GM12878 (cell line): ENCODE data around the gene AHCYL2. TPM values are rescaled to one million over a fixed set of nuclear protein-coding genes. Genes with fewer than 3 reads are reported as not detected.
A peak's percentile ranks its signal among the peaks of the same experiment; 100 is the strongest.

ENCODE experiments used
- ATAC-seq: fragments of 200-7000 bp; cut with Tn5 transposase; 3 replicates; pipeline ENCODE4 v1.9.1; 2020; ENCODE audit warnings: mild to moderate bottlenecking, moderate library complexity
- BruUV-seq: library from RNA; stranded (reverse); fragments of 400-500 nt; replicated peaks from 2 replicates; lab custom pipeline; 2021; lab: Mats Ljungman, UMichigan
- CTCF ChIA-PET: fragments of 300-600 bp; sonication (Branson Sonifier 250); formaldehyde crosslinking; extraction: SDS; loops from one replicate; lab custom pipeline; 2021; ENCODE audit warnings: inconsistent platforms; lab: Yijun Ruan, JAX
- POLR2A ChIA-PET: fragments of 350-600 bp; formaldehyde crosslinking; extraction: SDS; loops from one replicate; lab custom pipeline; 2021; ENCODE audit warnings: inconsistent platforms; lab: Charles Lee
- RAD21 ChIA-PET: fragments of 300-600 bp; sonication (Branson Sonifier 250); formaldehyde crosslinking; loops from one replicate; lab custom pipeline; 2023; ENCODE audit warnings: antibody characterized with exemption; ENCODE audit not compliant: unreplicated experiment; lab: Charles Lee
- SMC1A ChIA-PET: fragments of 300-600 bp; sonication (Branson Sonifier 250); formaldehyde crosslinking; loops from one replicate; lab custom pipeline; 2023; ENCODE audit not compliant: unreplicated experiment, uncharacterized antibody; lab: Charles Lee
- DNase-seq: peaks from one replicate; pipeline ENCODE4 v3.0.0-alpha.2; 2011; ENCODE audit warnings: low read depth, low spot score
- FAIRE-seq: peaks from 3 replicates; lab custom pipeline; 2011; peaks lifted over from hg19 to GRCh38; lab: Jason Lieb, UNC
- H2AFZ ChIP-seq: 2 replicates; pipeline ENCODE4 v1.6.0; 2011; ENCODE audit warnings: low read depth, low read length, control low read depth; ENCODE audit not compliant: control insufficient read depth
- H3K27ac ChIP-seq: 2 replicates; pipeline ENCODE4 v1.5.1; 2011; ENCODE audit warnings: control low read depth; ENCODE audit not compliant: control insufficient read depth, insufficient read depth
- H3K27me3 ChIP-seq, 2 experiments: replicated peaks in 1 of 2; 2 replicates each; pipeline versions ENCODE4 v1.6.0 to v1.6.1; 2011; ENCODE audit warnings: low read length in 1 of 2; ENCODE audit not compliant: control insufficient read depth in 2 of 2, insufficient read depth in 2 of 2
- H3K36me3 ChIP-seq, 2 experiments: 2 replicates each; pipeline ENCODE4 v1.5.1; 2011; ENCODE audit warnings: low read length in 1 of 2; ENCODE audit not compliant: control insufficient read depth in 2 of 2, insufficient read depth in 2 of 2
- H3K4me1 ChIP-seq: 2 replicates; pipeline ENCODE4 v1.6.1; 2011; ENCODE audit warnings: mild to moderate bottlenecking, low read length, moderate library complexity, mixed read lengths; ENCODE audit not compliant: control insufficient read depth, insufficient read depth
- H3K4me2 ChIP-seq: 2 replicates; pipeline ENCODE4 v1.6.0; 2011; ENCODE audit warnings: control low read depth; ENCODE audit not compliant: control insufficient read depth, insufficient read depth
- H3K4me3 ChIP-seq: fragments of 200-600 bp; sonication (generic); 2 replicates; pipeline ENCODE4 v1.5.1; 2016
- H3K79me2 ChIP-seq: 2 replicates; pipeline ENCODE4 v1.6.0; 2011; ENCODE audit warnings: low read length; ENCODE audit not compliant: control insufficient read depth, insufficient read depth
- H3K9ac ChIP-seq: 2 replicates; pipeline ENCODE4 v1.8.0; 2011; ENCODE audit warnings: low read length, control low read depth, mixed read lengths; ENCODE audit not compliant: control insufficient read depth, insufficient read depth
- H3K9me3 ChIP-seq: replicated peaks from 3 replicates; pipeline ENCODE4 v1.5.1; 2011; ENCODE audit warnings: mild to moderate bottlenecking, low read length; ENCODE audit not compliant: control insufficient read depth, insufficient read depth
- H4K20me1 ChIP-seq: 2 replicates; pipeline ENCODE4 v1.6.0; 2011; ENCODE audit not compliant: control insufficient read depth, insufficient read depth
- MEF2A ChIP-seq: IDR thresholded peaks from 2 replicates; pipeline ENCODE4 v1.6.1; 2011; ENCODE audit warnings: low read depth, mild to moderate bottlenecking, low read length, moderate library complexity; ENCODE audit not compliant: insufficient read depth
- WGBS: methylation state at CpG from one replicate; pipeline ENCODE4 v1.1.6; 2016; ENCODE audit warnings: low lambda C conversion rate; ENCODE audit not compliant: insufficient replicate concordance, insufficient coverage; ENCODE audit errors: missing lambda C conversion rate; 5-methylcytosine and 5-hydroxymethylcytosine counted together
- in situ Hi-C: fragments of 300-500 bp; cut with MboI; formaldehyde crosslinking; loops from 9 replicates; pipeline ENCODE4 v1.14.3; 2018; ENCODE audit warnings: mixed read lengths
- intact Hi-C: fragments of 100-400 bp; cut with micrococcal nuclease; formaldehyde crosslinking; loops from one replicate; pipeline ENCODE4 v1.14.2; 2022; ENCODE audit not compliant: unreplicated experiment
- polyA plus RNA-seq, 11 experiments: library from polyadenylated mRNA; depleted of rRNA in 4 of 11; unstranded in 6 of 11; stranded (reverse) in 5 of 11; fragments of >200 nt; fragmentation: Nextera tagmentation in 4 of 11; fragmentation: Illumina TruSeq in 1 of 11; extraction: Ambion mirVana in 4 of 11; extraction: Trizol in 1 of 11; gene quantifications; 1 replicate in 1 of 11; 2 replicates in 10 of 11; pipeline versions ENCODE4 v1.2.1 to v1.2.3, GENCODE V29; 2011 to 2016; ENCODE audit warnings: inconsistent platforms in 2 of 11, missing spikeins in 2 of 11, low read depth in 1 of 11
- total RNA-seq, 4 experiments: library from RNA; depleted of rRNA in 3 of 4; stranded (reverse); fragments of >200 nt in 3 of 4; fragmentation: Illumina TruSeq in 1 of 4; extraction: Trizol in 1 of 4; gene quantifications; 2 replicates each; pipeline versions ENCODE4 v1.2.1 to v1.2.3, GENCODE V29; 2013 to 2021
- TF ChIP-seq, protein P1 (sequence below): fragments of 450-650 bp; IDR thresholded peaks from 2 replicates; pipeline ENCODE4 v1.6.1; 2016; ENCODE audit warnings: mild to moderate bottlenecking

The AHCYL2 gene
- total and polyA plus RNA-seq, 10 of the 15 experiments (the other 5 are each of a cell fraction or from before 2014, with no cell fraction given), result 1.7 to 29.1 (median 5.4) TPM

DNA sequence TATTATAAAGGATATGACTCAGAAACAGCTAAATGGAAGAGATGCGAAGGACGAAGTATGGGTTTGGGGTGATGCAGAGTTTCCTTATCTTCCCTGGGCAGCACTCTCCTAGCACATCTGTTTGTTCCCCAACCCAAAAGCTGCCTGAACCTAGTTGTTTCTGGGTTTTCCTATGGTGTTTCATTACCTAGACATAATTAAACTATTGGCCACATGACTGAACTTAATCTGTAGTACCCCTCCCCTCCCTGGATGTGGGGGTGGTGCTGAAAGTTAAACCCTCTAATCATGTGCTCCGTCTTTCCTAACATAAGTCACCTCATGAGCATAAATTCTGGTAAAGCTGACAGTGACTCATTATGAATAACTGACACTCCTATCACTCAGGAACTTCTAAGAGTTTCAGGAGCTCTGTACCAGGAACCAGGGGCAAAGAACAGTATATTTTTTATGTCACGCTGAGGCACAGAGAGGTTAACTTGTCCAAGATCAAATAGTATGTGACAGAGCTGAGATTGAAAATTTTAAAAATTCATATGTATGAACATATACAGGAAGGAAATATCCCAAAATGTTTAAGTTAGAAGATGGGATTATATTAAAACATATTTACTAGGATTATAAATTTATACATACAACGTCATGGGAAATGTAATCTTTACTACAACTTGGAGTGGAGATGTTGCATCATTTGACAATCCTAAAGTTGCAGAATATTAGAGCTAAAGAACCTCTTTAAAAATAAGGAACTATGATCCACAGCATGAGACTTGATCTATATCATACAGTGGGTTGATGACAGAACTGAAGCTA is 214.2 kb downstream of the AHCYL2 start:
- DNase-seq, result no peak
- TF ChIP-seq, protein P1, sequence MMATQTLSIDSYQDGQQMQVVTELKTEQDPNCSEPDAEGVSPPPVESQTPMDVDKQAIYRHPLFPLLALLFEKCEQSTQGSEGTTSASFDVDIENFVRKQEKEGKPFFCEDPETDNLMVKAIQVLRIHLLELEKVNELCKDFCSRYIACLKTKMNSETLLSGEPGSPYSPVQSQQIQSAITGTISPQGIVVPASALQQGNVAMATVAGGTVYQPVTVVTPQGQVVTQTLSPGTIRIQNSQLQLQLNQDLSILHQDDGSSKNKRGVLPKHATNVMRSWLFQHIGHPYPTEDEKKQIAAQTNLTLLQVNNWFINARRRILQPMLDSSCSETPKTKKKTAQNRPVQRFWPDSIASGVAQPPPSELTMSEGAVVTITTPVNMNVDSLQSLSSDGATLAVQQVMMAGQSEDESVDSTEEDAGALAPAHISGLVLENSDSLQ, result 0 out of 2 replicates have a peak, but pooled peaks have one; percentile 6
- TF ChIP-seq MEF2A, result no peak
- TF ChIP-seq, all 136 proteins: peak for 1
- no TSS peak for BruUV-seq
- no peak overlapping the region for H3K4me3 ChIP-seq
- H3K27ac ChIP-seq, result no peak overlapping the region
- no peaks in the 10 kb centered on the region for H4K20me1 ChIP-seq
- no peak overlapping the region for H3K4me2 ChIP-seq
- no peaks in the 10 kb centered on the region for H3K4me1 ChIP-seq
- no peak overlapping the region for H2AFZ ChIP-seq
- ATAC-seq, result no peak
- no peak overlapping the region for H3K9ac ChIP-seq
- FAIRE-seq, result no peak
- H3K79me2 ChIP-seq, result no peaks in the 10 kb centered on the region
- WGBS, result 75% methylated on average over 5 of the region's 5 CpGs
- POLR2A ChIA-PET, result no interaction called here
- no peaks in the 10 kb centered on the region for H3K36me3 ChIP-seq
- RAD21 ChIA-PET, result interaction anchor here (0.8 to 2.5 kb wide), 5 partner anchors 50 to 276 kb away, joined by 3 to 12 read pairs (median 4); no protein-coding TSS in a partner anchor
- in situ Hi-C loops (no loop called here), intact Hi-C loops (no loop called here)
- CTCF ChIA-PET, result interaction anchor here (0.9 to 2.7 kb wide), 3 partner anchors 61 to 71 kb away, joined by 3 to 13 read pairs (median 7); no protein-coding TSS in a partner anchor
- SMC1A ChIA-PET, result interaction anchor here (0.6 to 1.8 kb wide), 4 partner anchors 32 to 71 kb away, joined by 3 to 7 read pairs (median 5); no protein-coding TSS in a partner anchor
- H3K27me3 ChIP-seq, result no peaks in the 10 kb centered on the region
- no peaks in the 10 kb centered on the region for H3K9me3 ChIP-seq
